HG02938 (cell line): Measurements from ENCODE around the gene MSS51.
A peak's percentile ranks its signal among the peaks of the same experiment; 100 is the strongest.

Source experiments
- ATAC-seq: cut with Tn5 transposase; IDR thresholded peaks from one replicate; pipeline ENCODE4 v1.9.1; 2021; ENCODE audit warnings: mild to moderate bottlenecking, moderate library complexity; ENCODE audit not compliant: unreplicated experiment

MSS51 gene

DNA sequence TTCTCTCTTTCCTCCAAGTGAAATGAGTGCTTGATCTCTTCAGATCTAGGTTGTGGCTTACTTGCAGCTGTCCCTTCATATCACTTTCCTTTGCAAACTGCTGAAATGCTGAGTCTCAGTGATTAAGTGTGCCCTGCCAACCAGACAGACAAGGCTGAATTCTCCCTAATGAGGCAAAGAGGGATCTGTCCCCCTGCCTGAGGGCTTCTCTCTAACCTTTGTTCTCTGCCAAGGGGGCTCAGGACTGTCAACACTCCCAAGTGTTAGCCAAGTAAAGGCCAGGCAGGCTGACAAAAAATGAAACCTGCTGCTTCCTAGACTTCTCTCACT is at the start of gene MSS51:
Gene MSS51, minus strand, starts transcription at position 24 of the 330 bp plus-strand sequence. CDS start 5,277 bp downstream, outside the sequence.
- no peak for ATAC-seq

DNA sequence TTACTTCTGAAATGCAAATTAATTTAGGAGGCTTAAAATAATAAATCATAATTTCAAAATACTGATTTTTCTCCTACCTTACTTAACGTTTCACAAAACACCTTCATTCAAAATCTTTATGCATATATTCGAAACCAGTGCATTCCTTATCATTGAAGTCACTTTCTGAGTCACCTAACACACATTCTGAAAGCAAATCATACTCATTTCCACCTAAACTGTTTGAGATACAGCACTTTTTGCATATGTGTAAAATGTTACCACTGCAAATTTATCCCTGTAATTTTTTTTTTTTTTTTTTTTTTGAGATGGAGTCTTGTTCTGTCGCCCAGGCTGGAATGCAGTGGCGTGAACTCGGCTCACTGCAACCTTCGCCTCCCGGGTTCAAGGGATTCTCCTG is 46.8 kb upstream of the MSS51 start:
- ATAC-seq, result peak; percentile 59

DNA sequence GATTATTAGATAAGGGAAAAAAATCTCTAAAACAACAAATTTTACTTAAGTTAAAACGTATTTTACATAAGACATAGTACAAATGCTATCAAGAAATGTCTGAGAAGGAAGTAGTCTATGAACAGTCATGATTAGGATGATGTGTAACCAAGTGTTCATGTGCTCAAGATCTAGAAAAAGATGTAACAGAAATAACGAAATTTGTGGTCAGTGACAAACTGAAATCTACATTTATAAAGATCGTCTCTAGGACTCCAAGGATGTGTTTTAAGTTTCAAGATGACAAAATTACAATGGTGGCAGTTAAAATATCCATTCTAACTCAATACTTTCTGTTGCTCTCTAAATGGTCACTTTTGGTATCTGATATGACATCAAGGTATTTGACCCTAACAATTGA is 45.3 kb upstream of the MSS51 start:
- no peak for ATAC-seq

DNA sequence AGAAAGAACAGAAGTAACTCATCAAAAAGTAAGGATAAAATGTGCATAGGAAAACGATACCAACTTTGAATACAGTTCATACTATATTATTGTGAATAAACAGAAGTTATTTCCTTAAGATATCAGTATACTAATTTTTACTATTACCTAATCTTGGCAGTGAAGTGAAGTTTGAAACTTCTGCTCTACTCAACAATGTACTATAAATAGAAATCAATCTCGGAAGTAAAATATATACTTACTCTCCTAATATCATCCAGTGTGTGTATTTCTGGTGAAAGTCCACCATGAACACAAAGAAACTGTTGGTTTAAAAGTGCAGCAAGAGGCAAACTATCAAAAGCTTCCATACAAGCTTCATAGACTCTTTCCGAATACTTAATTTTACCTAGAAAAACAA is 37.9 kb upstream of the MSS51 start:
- ATAC-seq, result no peak

DNA sequence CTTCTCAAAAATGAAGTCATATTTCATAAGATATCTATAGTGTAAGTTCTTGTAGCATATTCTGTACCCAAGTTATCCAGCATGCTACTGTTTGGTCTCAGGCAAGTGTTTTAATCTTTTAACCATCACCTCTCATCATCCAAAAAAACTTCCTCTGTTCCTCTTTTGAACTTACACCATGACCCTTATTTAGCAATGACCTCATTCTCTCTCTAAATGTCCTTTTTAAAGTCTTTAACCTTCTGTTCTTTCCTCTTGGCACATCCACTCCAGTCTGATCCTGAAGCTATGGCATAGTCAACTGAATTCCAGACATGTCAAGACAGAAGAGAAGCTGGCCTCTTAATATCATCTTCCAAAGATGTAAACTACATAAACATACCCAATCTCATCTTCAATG is 36.2 kb upstream of the MSS51 start:
- no peak for ATAC-seq

DNA sequence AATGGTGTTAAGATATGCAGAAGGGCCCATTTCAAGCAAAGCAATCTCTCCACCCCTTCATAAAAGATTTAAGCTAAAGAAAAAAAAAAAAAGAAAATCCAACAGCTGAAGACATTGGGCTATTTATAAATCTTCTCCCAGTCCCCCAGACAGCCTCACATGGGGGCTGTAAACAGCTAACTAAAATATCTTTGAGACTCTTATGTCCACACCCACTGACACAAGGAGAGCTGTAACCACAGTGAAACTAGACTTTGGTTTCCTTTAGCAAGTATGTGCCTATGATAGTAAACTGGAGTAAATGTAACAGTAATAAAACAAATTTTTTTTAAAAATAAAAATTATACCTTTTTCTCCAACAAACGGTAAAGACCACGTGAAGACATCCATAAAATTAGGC is 33.8 kb upstream of the MSS51 start:
- no peak for ATAC-seq

DNA sequence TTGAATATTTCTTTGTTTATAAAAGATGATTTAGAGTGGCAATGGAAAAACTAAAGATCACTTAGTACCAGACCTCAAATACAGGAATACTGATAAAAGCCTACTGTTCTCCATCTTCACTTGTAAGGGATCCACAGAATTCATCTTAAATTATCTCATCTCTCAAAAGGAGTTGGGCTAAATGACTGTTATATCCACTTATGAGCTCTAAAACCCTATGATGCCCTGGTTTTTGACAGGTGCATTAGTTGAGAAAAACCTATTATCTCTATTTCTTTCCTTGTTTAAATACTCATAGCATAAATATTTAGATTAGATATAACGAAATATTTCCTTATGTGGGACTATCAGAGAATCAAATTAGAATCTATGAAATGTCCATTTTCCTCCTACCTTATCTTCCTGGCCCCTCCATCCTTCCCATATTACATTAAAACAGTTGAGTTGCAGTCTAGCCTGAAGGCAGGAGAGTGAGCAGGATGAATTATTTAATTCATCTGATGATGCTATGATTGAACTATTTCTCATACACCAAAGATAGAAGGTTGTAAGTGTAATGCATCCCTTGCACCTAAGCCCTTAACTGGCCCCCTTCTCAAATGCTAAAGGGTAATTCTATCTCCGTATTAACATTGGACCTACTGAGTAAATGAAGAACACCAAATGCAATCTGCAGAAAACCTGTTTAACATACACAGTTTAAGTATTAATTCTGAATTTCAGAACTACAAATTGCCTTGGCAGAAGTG is 32.8 kb upstream of the MSS51 start:
- ATAC-seq, result no peak

DNA sequence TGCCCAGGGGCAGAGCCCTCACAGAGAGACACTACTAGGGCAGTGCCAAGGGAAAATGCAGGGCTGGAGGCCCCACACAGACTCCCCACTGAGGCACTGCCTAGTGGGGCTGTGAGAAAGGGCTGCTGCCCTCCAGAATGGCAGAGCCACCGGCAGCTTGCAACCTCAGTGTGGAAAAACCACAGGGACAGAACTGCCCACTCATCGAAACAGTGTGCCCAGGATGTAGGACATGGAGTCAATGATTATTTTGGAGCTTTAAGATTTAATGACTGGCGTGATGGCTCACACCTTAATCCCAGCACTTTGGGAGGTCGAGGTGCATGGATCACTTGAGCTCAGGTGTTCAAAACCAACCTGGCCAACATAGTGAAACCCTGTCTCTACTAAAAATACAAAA is 27.5 kb upstream of the MSS51 start:
- ATAC-seq, result no peak

DNA sequence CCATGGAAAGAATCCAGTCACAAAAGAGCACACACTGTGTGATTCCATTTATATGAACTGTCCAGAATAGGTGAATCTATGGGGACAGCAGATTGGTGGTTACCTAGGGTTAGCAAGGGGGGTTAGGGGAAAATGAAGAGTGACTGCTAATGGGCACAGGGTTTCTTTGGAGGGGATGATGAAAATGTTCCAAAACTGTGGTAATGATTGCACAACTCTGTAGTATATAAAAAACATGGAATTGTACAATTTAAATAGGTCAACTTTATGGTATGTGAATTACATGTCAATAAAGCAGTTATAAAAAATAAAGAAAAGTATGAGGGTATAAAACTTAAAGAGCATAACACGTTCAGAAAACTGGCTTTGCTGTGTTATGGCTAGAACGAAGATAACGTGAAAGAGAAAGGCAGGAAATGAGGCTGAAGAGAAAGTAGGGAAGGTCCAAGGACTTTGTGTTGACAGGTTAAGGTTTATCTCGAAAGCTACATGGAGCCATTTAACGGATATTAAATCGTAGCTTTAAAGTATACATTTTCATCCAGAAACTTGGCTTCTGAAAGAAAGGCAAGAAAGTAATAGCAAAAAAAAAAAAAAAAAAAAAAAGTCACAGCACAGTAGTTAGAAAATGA is 26.4 kb upstream of the MSS51 start:
- ATAC-seq, result no peak

DNA sequence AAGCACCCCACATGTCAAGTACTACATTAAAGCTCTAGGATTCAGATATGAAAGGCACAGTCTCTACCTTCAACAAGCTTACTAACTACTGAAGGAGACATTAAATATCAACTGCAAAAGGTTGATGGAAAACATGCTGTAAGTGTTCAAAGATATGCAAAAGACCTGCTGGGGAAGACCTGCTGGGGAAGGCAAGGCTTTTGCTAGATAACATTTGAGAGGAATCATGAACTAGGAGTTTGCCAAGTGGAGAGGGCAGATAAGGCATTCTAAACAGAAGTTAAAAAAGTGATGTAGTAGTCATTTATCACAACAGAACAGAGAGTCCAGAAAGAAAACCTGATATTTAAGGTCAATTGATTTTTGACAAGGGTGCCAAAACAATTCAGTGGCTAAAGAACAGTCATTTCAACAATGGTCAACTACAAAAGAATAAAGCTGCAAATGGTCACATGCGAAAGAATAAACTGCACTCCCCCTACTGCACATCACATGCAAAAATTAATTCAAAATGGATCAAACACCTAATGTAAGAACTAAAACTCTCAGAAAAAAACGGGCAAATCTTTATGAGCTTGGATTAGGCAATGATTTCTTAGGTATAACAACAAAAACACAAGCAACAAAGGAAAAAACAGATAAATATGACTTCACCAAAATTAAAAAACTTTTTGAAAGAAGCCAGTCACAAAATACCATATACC is 23.0 kb upstream of the MSS51 start:
- ATAC-seq, result no peak

DNA sequence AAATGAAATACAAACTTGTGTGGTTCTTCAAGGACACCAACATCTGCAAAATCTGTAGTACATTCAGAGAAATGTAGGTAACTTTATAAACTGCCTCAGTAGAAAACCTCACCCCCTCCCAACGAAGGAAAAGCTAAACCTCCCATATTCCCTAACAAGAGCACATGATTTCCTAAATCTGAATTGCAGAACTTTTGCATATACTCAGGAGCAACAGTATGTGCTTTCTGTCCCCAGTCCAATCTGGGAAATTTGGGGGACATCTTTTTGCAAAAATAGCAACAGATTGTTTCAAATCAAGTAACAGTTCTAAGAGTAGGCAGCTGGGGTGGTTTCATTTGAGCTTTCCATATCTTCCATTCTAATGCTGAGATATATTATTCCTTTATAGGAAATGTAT is 15.8 kb upstream of the MSS51 start:
- no peak for ATAC-seq

DNA sequence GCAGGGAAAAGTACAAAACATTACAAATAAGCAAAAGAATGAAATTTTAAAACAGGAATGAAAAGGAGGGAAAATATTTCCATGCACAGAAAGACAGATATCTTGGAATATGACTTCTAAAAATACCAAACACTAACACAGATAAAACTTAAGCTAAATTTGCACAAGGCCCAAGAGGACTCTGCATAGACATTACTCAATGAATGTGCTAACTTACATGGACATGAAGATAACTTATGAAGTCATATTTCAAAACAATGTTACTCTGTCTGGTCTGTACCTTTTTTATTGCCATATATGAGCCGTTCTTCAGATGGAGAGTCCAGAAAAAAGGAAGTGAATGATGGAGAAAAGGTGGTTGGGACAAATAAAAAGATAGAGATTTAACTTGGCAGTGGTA is 15.0 kb upstream of the MSS51 start:
- no peak for ATAC-seq

DNA sequence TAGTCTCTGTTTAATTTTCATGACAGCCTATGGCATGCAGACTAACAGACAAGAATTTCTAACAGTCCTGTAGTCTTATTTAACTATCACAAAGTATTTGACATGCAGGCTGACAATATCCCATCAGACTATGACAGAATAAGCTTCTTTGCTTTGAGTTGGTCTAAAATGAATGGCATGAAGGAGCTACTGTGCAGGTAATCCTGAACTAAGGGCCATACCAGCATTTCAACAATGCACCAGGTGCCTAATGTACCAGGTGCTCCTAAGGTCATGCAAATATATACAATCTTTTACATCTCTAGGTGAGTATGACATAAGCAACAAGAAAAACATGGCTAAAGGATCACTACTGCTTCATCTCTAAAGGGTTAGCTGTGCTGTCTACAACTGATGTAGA is 13.6 kb upstream of the MSS51 start:
- ATAC-seq, result no peak

DNA sequence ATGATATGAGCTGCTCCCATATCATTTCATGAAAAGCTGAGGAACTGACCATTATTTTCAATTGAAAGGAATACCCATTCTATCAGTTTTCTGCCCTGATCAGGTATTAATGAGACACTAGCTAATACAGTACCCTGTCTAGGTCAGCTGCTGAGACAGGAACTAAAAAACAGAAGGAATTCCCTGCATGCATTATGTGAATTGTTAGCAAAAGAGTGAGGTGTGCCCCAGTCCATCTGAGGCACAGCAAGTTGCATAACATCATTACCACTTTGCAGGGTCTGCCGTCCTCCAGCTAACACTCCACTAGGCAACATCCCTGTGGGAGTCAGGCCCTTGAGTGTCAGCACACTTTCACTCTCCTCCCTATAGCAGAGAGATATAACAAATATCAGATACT is 11.1 kb upstream of the MSS51 start:
- ATAC-seq, result no peak

DNA sequence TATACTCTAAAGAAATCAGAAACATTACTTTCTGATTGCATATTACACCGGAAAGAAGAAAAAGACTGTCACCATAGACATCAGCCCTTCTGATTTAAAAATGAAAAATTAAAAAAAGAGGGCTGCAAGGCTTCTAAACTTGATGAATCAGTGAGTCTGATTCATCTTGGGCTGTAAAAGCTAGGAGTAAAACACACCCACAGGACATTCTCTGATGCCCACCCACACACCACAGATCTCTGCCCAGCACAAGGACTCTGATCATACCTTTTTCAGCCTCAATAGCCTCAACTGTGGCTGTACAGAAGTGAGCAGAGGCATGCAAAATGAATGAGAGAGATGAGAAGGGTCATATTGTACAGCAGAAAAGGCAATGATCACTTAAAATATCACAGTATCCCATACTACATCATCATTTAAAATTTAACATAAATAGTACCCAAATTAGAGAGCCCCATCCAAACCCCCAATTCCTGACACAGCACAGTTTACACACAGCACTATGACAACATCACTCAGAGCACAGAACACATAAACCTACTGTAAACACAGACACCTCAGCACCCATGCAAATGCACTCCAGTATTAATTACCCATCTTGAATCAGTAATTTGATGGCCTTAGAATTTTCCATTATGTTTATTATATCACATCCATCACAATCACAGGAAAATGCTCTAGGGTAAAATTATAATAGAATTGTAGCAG is 6.4 kb upstream of the MSS51 start:
- ATAC-seq, result no peak

DNA sequence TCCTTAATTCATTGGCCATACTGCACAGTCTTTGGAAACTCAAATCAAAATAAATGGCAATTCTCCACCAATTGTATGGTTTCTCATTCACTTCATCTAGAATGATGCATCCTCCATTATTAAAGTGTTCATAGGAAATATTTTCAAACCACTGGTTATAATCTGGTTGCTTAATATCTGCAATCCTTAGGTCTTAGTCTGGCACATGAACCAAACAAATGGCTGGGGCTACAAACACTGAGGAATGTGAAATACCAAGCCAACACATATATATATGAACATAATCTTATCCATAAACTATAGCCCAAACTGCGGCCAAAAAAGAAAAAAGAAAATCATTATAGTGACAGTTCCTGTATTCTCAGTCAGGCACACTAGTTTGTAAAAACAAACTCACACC is 5.7 kb upstream of the MSS51 start:
- ATAC-seq, result no peak

DNA sequence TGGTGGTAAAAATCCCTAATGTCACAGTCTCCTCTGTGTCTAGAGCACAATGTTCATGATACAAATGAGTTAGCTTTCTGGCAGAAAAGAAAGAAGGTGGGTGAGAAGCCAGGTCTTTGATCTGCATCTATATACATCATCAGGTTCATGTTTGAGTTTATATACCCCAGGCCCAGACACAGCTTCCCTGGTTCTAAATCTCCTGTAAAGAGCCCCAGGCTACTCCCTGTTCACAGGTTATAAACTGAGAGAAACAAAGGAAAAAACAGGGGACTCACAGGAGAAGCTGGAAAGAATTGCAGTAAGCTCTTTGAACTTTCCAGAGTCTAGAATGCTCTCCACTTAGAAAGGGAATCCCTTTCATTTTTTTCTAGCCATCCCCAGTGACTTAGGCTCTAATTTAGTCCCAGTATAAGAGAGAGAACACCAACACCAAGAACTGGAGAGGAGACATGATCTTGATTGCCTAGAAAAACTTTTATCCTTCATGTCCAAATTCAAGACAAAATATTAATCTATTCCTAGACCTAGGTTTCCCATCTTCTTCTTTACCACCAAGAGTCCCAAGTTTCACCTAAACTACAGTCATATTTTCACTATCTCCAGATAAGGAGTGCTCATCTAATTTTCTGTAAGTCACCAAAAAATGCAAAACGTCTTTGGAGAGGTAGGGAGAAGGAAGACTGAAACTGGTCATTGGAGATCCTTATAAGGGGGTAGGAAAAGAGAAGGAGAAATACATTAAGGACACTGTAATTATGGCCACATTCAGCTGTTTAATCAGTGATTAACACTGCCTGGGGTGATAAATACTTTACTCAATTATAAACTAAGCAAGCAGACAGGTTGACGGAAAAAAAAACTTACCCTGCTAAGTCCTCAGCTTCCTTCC is 469 bp downstream of the MSS51 start:
- ATAC-seq, result no peak

DNA sequence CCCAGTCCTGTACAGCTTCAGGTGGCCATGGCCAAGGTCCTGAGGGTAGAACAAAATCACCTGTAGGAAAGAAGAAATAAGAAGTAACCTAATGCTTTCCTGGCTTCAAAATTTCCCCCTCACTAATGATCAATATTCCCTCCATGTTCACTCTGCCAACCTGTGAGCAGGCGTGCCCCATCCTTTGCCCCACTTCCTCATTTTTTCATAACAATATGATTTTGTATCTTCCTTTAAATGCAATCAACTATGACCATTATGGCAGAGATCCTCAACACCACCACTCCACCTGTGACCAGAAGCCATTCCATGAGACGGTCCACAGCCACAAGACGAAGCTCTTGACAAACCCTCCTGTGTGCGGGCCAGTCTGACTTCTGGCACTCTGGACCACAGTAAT is 7.0 kb downstream of the MSS51 start:
- no peak for ATAC-seq

DNA sequence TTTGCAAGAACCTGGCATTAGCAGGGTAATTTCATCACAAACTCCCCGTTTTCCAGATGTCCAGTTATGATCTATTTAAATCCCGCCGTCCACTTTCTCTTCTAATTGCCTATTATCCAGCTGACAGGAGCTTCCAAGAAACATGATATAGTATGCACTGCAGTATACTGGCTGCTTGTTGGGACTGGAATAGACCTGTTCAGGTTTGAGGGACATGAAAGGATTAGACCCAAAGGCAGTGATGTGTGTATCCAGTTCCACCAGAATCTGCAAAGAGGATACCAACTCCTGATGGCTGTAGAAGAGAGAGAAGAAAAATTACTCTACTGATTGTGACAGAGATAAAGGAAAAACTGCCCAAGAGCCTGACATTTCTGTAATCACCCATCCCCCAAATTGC is 8.9 kb downstream of the MSS51 start:
- ATAC-seq, result no peak

DNA sequence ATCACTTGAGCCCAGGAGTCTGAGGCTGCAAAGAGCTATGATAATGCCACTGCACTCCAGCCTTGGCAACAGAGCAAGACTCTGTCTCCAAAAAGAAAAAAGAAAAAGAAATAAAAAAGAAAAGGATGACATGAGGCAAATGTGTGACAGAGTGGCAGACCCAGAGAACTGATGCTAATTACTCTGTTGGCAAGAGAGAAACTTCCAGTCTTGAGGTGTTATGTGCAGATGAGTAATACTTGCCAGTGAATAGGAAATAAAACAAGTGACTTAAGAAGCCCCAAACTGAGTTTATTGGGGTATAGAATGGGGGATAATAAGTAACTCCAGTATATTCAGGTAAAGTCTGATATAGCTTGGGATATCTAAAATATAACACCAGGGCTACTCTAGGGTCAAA is 10.1 kb downstream of the MSS51 start:
- no peak for ATAC-seq

DNA sequence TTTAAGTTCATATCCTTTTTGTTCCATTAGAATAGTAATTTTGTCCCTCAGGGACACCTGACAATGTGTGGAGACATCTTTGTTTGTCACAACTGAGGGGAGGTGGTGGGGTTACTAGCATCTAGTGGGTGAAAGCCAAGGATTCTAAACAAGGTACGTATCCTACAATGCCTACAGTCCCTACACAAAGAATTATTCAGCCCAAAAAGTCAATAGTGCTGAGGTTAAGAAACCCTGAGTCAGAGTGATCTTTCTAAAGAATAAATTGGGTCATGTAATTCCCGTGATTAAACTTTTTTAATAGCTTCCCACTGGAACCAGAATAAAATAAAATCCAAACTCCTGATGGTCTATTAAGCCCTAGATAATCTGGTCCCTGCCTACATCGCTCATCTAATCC is 16.8 kb downstream of the MSS51 start:
- no peak for ATAC-seq
